NCI-H526 treated with DMSO at 0.1 percent for 48 hours (cell line): ENCODE measurements around the gene SLC31A2.
A peak's percentile ranks its signal among the peaks of the same experiment; 100 is the strongest.
"Not testable (repeated sequence)": the region's sequence is repeated elsewhere in the genome, so short reads cannot be mapped to it uniquely, and the experiment has no call there.

ENCODE experiments used
- DNase-seq: peaks from one replicate; lab custom pipeline; 2025; lab: John Stamatoyannopoulos, UW

SLC31A2 gene

DNA sequence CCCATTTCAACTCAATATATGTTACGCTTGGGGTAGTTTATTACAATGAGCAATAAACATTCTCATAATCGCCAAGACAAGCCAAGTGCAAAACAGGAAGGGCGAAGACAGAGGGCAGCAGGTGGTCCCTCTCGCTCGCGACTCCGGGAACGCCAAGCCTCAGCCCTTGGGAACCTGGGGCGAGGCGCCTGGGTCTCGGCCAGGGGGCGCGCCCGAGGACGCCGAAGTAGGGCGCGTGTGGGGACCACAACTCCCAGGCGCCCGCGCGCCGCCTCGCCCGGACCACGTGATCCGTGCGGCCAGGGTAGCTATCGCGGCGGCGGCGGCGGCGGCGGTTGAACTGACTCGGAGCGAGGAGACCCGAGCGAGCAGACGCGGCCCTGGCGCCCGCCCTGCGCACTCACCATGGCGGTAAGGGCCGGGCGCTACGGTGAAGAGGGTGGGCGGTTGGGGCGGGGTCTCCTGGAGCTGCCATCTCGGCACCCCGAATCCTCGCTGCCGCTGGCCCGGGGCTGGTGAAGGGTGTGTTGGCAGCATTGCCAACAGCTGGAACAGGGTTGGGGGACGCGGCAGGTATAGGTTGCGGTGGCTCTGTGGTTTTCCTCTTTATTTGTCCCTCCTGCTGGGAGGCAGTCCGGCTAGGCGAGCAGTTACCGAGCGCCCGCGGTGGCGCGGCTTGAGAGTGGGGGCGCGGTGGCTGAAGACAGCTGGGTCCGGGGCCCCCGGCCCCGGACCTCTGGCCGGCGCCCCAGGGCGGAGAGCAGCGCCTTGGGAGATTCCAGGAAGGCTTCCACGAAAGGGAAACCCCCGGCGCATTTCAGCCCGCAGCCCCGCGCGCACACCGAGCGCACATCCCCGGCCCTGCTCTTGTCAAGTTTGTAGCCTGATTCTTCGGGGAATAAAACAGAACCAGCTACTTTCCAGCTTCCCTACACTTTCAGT is at the start of gene SLC31A2:
SLC31A2 (plus strand) TSS at position 338 of the 942 bp plus-strand sequence; CDS start at position 406, 68 bp downstream.
- peak; percentile 41 for DNase-seq

DNA sequence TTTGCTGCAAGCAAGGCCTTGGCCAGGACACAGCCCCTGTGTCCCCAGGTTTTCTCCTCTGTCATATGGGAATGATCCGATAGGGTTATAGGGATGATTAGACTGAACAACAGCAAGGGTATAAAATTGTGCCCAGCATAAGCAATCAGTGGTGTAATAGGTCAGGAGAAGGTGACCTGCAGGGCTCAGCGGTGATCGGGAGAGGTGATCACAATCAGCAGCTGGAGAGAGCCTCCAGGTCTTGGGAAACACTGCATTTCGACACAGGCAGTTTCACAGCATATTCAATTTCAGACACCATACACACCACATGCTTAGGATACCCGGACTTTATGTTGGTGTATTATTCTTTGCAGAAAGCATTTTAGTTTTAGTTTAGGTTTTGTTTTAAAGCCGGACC is 45.5 kb upstream of the SLC31A2 start:
- DNase-seq: not testable (repeated sequence)

GRCh38 chr9:113111065-113111951 is 39.5 kb upstream of the SLC31A2 start:
- not testable (repeated sequence) for DNase-seq

DNA sequence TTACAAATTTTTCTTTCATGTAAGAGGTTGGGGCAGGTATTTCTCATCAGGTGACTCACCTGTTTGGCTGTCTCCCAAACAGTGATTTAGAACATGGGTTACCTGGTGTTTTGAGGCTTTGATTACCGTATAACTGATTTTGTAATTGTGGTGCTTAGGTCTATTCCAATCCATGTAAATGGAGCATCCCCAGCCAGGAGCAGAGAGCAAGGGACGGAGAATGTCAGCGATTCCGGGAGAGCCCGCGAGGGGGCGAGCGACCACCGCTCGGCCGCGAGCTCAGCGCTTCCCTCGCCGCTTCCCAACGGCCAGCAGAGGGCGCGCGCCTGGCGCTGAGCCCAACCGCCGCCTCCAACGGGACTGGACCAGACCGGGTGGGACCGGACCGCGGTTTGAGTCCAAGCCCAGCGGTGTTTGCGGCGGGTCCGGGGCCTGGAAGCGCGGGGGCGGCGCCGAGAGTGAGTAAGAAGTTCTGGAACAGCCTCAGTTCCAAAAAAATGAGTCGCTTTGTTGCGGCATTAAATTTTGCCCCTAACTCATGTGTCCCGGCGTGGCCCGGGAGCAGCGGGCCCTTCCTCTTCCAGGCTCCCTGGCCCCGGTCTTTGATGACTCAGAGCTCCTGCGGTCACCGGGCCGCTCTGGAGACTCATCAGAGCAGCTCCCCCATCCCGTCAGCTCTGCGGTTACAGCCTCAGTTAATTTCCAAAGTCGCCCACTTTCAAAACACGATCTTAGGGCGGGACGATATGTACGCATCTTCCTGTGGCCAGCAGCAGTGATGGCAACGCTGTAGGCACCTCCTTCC is 37.9 kb upstream of the SLC31A2 start:
- not testable (repeated sequence) for DNase-seq

DNA sequence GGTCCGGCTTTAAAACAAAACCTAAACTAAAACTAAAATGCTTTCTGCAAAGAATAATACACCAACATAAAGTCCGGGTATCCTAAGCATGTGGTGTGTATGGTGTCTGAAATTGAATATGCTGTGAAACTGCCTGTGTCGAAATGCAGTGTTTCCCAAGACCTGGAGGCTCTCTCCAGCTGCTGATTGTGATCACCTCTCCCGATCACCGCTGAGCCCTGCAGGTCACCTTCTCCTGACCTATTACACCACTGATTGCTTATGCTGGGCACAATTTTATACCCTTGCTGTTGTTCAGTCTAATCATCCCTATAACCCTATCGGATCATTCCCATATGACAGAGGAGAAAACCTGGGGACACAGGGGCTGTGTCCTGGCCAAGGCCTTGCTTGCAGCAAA is 32.0 kb upstream of the SLC31A2 start:
- not testable (repeated sequence) for DNase-seq

DNA sequence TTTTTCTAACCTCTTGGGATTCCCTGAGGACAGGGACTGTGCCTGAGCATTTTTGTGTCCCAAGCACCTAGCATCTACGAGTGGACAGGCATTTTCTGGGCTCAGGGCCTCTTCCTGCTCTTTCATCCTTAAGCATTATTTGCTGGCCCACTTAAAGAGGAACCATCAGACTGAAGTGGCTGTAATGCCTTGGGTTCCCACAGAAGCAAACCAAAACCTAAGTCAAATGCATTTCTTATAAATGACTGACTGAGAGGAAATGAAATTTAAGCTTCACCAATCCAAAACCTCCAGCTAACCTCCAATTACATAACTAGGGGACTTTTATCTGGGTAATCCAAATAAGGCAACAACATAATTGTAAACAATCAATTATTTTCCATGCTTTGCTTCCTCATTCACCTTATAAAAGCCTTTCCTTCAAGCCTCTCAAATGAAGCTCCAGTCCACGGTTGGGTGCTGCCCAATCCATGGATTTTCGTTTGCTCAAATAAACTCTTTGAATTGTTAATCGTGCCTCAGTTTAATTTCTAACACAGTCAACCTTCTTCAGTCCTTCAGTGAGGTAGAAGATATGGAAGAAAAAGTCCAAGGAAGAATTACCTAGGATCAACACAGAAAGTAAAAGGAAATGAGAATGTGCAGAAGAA is 25.3 kb upstream of the SLC31A2 start:
- no peak for DNase-seq

GRCh38 chr9:113129466-113129865 is 21.3 kb upstream of the SLC31A2 start:
- DNase-seq: no peak

DNA sequence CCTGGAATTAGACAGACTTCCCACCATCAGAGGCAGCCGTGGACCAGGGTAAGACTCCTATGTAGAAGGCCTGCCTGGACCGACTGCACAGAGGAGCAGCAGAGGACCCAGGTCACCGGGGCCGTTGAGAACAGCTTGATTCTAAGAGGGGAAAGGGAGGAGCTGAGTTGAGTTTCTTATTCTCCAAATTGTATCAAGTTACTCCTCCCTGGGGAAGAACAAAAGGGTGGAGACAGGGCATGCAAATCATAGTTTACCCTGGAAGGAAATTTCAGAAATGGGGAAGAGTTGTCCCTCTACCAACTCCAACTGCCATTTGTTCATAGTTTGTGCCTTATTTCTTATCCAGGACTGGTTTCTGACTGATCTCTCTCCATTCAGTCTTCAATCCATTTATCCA is 20.9 kb upstream of the SLC31A2 start:
- DNase-seq: peak; percentile 7

DNA sequence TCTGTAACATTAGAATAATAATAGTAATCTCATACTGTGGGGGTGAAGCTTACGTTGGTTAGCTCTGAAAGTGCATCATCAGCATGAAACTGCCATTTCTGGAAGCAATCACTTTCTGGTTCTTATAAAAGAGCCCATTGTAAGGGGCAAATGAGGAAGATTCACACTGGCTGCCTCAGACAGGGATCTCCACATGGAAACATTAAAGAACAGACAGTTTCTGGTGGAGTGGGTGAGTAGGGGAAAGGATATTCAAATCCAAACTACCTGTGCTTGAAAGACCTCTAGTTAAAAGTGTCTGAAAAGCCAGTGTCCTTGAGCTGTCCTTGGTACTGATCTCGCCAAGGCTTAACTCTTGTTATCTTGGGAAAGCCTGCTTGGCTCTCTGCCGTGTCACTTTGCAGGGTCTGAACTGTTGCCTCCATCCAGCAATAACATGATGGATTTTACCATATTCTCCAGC is 19.1 kb upstream of the SLC31A2 start:
- DNase-seq: no peak

GRCh38 chr9:113137196-113138168 is 13.3 kb upstream of the SLC31A2 start:
- DNase-seq: no peak

GRCh38 chr9:113138760-113139159 is 12.0 kb upstream of the SLC31A2 start:
- no peak for DNase-seq

- DNase-seq: no peak
These were observed 11.5 kb upstream of the SLC31A2 start for GRCh38 chr9:113139225-113139829.

GRCh38 chr9:113139953-113140352 is 10.9 kb upstream of the SLC31A2 start:
- no peak for DNase-seq

- not testable (repeated sequence) for DNase-seq
These were observed 9.9 kb upstream of the SLC31A2 start for GRCh38 chr9:113140896-113141295.

- DNase-seq: no peak
These were observed 7.2 kb upstream of the SLC31A2 start for GRCh38 chr9:113143432-113144227.

- no peak for DNase-seq
These were observed 2.5 kb upstream of the SLC31A2 start for GRCh38 chr9:113148372-113148705.

DNA sequence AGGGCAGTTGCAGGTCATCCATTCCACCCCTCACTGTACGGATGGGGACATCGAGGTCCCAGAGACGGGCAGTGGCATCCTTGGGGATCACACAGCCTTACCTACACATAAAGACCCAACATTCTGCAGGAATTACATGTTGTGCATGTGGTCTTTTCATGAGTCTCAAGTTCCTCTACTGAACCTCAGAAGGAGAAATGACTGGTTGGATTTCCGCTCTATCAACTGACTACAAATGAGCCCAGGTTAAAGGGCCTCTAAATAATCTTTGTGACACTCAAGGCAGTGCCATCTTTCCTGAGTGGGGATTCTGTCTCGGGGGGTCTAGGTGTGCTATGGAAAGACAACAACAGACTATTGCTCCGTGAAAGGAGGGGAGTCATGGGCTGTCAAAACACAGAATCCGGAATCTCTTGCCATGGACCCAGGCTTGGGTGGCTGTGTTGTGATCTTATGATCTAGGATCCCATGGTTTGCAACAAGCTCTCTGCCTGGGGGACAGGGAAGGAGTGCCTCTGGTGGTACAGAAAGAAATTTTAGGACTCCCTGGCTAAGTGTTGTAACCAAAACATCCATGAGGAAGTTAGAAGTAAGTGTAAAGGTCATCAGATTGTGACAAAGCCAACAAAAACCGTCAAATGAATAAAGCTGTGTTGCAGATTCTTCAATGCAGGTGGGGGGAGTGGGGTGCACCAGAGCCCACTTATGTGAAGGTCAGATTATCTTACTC is 1.9 kb upstream of the SLC31A2 start:
- DNase-seq: no peak

- not testable (repeated sequence) for DNase-seq
These were observed 1.2 kb upstream of the SLC31A2 start for GRCh38 chr9:113149561-113149960.
